ENCODE measurements around the gene INO80E. TPM values are rescaled to one million over a fixed set of nuclear protein-coding genes. Genes with fewer than 3 reads are reported as not detected.

INO80E gene
- total RNA-seq, 2 donors from 2014 or later = 28.3 to 54.5 TPM

GRCh38 chr16:30023586-30023985 lies 27.5 kb downstream of the INO80E start:
- intact Hi-C loops (cut with DNase I) = loop anchor here (10.0 kb wide), 1 partner anchor 329 kb away; no protein-coding TSS in a partner anchor
- ATAC-seq (no peak), DNase-seq (no peak)
- Histone ChIP-seq H3K36me3 (replicated peaks in 1 of 2; ENCODE audit: insufficient read depth in 1 of 2, low read depth in 2 of 2) (no peaks in the 10 kb centered on the region), H3K27me3 (peaks cover 0 to 10% of the 10 kb centered on the region in 2 donors), H3K9me3 (no peaks in the 10 kb centered on the region), H3K4me3 (no peak overlapping the region), H3K27ac (no peak overlapping the region), H3K4me1 (peaks cover 14% of the 10 kb centered on the region)
- TF ChIP-seq CTCF (IDR thresholded peaks at IDR 0.05) (no peak), POLR2A (IDR thresholded peaks at IDR 0.05) (no peak)
- WGBS, 2 donors = 58 to 69% methylated on average over 11 of the region's 11 CpGs

- no peak for DNase-seq
- no peak overlapping the region for H3K27ac ChIP-seq
- H3K4me1 ChIP-seq = peaks cover 14% of the 10 kb centered on the region
- no peak for TF ChIP-seq CTCF (IDR thresholded peaks at IDR 0.05)
- no peak for TF ChIP-seq POLR2A (IDR thresholded peaks at IDR 0.05)
- intact Hi-C loops (cut with DNase I) = loop anchor here (10.0 kb wide), 1 partner anchor 330 kb away; no protein-coding TSS in a partner anchor
- WGBS, 2 donors = 51 to 60% methylated on average over 11 to 16 of the region's 16 CpGs
- H3K36me3 ChIP-seq (replicated peaks in 1 of 2; ENCODE audit: insufficient read depth in 1 of 2, low read depth in 2 of 2) = no peaks in the 10 kb centered on the region
- ATAC-seq = no peak
- no peak overlapping the region for H3K4me3 ChIP-seq
- H3K9me3 ChIP-seq = no peaks in the 10 kb centered on the region
- peaks cover 0 to 16% of the 10 kb centered on the region in 2 donors for H3K27me3 ChIP-seq
Measured at GRCh38 chr16:30024451-30024850, 28.4 kb downstream of the INO80E start.

- Histone ChIP-seq H3K36me3 (replicated peaks in 1 of 2; ENCODE audit: insufficient read depth in 1 of 2, low read depth in 2 of 2) (no peaks in the 10 kb centered on the region), H3K4me3 (no peak overlapping the region), H3K27me3 (peaks cover 0 to 16% of the 10 kb centered on the region in 2 donors), H3K27ac (no peak overlapping the region), H3K9me3 (no peaks in the 10 kb centered on the region), H3K4me1 (peaks cover 14% of the 10 kb centered on the region)
- ATAC-seq (no peak), DNase-seq (no peak)
- TF ChIP-seq CTCF (IDR thresholded peaks at IDR 0.05) = no peak
- no peak for TF ChIP-seq POLR2A (IDR thresholded peaks at IDR 0.05)
- intact Hi-C loops (cut with DNase I) = loop anchor here (10.0 kb wide), 1 partner anchor 330 kb away; no protein-coding TSS in a partner anchor
- 45 to 82% methylated on average over 6 to 12 of the region's 20 CpGs for WGBS, 2 donors
Measured at GRCh38 chr16:30025156-30025555, 29.1 kb downstream of the INO80E start.

- no peak overlapping the region for H3K4me3 ChIP-seq
- WGBS, 2 donors = 0 to 38% methylated on average over 1 to 7 of the region's 7 CpGs
- no peaks in the 10 kb centered on the region for H3K36me3 ChIP-seq (replicated peaks in 1 of 2; ENCODE audit: insufficient read depth in 1 of 2, low read depth in 2 of 2)
- DNase-seq (no peak), ATAC-seq (no peak)
- no peaks in the 10 kb centered on the region for H3K9me3 ChIP-seq
- TF ChIP-seq CTCF (IDR thresholded peaks at IDR 0.05) (no peak), POLR2A (IDR thresholded peaks at IDR 0.05) (no peak)
- peaks cover 14% of the 10 kb centered on the region for H3K4me1 ChIP-seq
- peaks cover 0 to 16% of the 10 kb centered on the region in 2 donors for H3K27me3 ChIP-seq
- H3K27ac ChIP-seq = no peak overlapping the region
- intact Hi-C loops (cut with DNase I) = loop anchor here (10.0 kb wide), 1 partner anchor 331 kb away; no protein-coding TSS in a partner anchor
Measured at GRCh38 chr16:30025574-30025973, 29.5 kb downstream of the INO80E start.

- peaks cover 10% of the 10 kb centered on the region for H3K4me1 ChIP-seq
- H3K4me3 ChIP-seq = no peak overlapping the region
- TF ChIP-seq POLR2A (IDR thresholded peaks at IDR 0.05) (no peak), CTCF (IDR thresholded peaks at IDR 0.05) (no peak)
- H3K27ac ChIP-seq = no peak overlapping the region
- H3K27me3 ChIP-seq = peaks cover 0 to 22% of the 10 kb centered on the region in 2 donors
- 68 to 79% methylated on average over 7 of the region's 18 CpGs for WGBS, 2 donors
- ATAC-seq (no peak), DNase-seq (no peak)
- intact Hi-C loops (cut with DNase I) = loop anchor here (10.0 kb wide), 1 partner anchor 332 kb away; no protein-coding TSS in a partner anchor
- H3K36me3 ChIP-seq (replicated peaks in 1 of 2; ENCODE audit: insufficient read depth in 1 of 2, low read depth in 2 of 2) = no peaks in the 10 kb centered on the region
- no peaks in the 10 kb centered on the region for H3K9me3 ChIP-seq
Measured at GRCh38 chr16:30026449-30026848, 30.4 kb downstream of the INO80E start.

Measured in body of pancreas (tissue), 4 donors.